ENCODE measurements around the gene OBP2A.

DNA sequence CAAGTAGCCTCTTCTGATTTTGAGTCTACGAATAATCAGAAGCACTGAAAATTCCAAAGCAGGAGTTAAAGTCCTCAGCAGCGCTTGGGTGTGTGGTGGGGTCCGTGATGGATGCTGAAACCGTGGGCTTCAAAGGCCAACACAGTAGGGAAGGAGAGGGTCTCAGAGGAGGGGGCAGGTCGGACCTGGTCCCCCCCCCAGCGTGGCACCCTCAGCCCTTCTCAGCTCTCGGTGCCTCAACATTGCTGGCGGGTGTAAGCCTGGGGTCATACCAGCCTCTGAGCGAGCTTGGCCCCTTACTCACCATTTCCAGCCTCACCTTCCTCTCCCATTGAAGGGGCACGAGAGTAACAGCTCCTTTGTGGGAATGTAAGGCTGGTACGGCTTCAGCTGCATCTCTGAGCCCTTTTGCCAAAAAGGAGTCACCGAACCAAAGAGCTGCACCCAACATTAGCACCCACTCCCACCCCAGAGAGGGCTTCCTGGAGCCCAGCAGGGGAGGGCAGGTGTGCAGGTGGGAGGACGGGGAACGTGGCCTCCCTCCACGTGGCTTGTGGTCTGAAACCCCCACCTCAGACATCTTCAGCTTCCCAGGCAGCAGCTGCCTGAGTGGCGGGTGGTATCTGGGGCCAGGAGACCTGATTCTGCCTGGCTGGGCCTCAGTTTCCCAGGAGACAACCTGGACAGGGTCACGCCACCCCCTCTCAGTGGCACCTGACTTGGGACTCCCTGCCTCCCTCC is 31.4 kb upstream of the OBP2A start:
- TF ChIP-seq, protein P1, sequence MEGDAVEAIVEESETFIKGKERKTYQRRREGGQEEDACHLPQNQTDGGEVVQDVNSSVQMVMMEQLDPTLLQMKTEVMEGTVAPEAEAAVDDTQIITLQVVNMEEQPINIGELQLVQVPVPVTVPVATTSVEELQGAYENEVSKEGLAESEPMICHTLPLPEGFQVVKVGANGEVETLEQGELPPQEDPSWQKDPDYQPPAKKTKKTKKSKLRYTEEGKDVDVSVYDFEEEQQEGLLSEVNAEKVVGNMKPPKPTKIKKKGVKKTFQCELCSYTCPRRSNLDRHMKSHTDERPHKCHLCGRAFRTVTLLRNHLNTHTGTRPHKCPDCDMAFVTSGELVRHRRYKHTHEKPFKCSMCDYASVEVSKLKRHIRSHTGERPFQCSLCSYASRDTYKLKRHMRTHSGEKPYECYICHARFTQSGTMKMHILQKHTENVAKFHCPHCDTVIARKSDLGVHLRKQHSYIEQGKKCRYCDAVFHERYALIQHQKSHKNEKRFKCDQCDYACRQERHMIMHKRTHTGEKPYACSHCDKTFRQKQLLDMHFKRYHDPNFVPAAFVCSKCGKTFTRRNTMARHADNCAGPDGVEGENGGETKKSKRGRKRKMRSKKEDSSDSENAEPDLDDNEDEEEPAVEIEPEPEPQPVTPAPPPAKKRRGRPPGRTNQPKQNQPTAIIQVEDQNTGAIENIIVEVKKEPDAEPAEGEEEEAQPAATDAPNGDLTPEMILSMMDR (IDR thresholded peaks at IDR 0.05): no peak
- TF ChIP-seq FOXK1 (CRISPR knock-in tag; IDR thresholded peaks at IDR 0.05): no peak
- no peak for TF ChIP-seq ETV6 (CRISPR knock-in tag; IDR thresholded peaks at IDR 0.05)
- TF ChIP-seq, protein P2, sequence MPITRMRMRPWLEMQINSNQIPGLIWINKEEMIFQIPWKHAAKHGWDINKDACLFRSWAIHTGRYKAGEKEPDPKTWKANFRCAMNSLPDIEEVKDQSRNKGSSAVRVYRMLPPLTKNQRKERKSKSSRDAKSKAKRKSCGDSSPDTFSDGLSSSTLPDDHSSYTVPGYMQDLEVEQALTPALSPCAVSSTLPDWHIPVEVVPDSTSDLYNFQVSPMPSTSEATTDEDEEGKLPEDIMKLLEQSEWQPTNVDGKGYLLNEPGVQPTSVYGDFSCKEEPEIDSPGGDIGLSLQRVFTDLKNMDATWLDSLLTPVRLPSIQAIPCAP (CRISPR knock-in tag; IDR thresholded peaks at IDR 0.05): no peak
- TF ChIP-seq, protein P3, sequence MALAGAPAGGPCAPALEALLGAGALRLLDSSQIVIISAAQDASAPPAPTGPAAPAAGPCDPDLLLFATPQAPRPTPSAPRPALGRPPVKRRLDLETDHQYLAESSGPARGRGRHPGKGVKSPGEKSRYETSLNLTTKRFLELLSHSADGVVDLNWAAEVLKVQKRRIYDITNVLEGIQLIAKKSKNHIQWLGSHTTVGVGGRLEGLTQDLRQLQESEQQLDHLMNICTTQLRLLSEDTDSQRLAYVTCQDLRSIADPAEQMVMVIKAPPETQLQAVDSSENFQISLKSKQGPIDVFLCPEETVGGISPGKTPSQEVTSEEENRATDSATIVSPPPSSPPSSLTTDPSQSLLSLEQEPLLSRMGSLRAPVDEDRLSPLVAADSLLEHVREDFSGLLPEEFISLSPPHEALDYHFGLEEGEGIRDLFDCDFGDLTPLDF (CRISPR knock-in tag; IDR thresholded peaks at IDR 0.05): no peak
- TF ChIP-seq JUN (CRISPR knock-in tag; IDR thresholded peaks at IDR 0.05): no peak
- no peak for TF ChIP-seq MAX (CRISPR knock-in tag; IDR thresholded peaks at IDR 0.05)
- TF ChIP-seq FOXJ3 (CRISPR knock-in tag; IDR thresholded peaks at IDR 0.05; ENCODE audit: borderline replicate concordance): no peak

All from WTC11 (cell line).